Amniotic epithelial cell (primary cell): Measurements from ENCODE around the gene SPAG4.

Experiments
- DNase-seq: peaks from one replicate; pipeline ENCODE4 v3.0.0-alpha.2; 2010; ENCODE audit warnings: low read depth

The SPAG4 gene

DNA sequence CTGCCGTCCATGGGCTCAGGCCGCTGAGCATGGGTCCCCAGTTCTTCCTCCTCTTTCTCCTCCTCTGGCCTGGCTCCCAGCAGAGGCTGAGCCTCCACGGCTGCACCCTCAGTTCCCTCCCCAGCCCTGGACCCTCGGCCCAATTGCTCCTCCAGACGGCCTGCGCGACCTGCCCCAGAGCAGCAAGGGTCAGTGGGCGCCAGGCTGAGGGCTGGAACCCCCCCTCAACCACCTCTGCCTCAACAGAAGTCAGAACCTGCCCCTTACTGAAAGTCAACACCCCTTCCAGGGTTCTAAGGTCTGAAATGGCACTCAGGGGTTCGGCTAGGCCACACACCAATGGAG lies 15.9 kb upstream of the SPAG4 start:
- DNase-seq: no peak

DNA sequence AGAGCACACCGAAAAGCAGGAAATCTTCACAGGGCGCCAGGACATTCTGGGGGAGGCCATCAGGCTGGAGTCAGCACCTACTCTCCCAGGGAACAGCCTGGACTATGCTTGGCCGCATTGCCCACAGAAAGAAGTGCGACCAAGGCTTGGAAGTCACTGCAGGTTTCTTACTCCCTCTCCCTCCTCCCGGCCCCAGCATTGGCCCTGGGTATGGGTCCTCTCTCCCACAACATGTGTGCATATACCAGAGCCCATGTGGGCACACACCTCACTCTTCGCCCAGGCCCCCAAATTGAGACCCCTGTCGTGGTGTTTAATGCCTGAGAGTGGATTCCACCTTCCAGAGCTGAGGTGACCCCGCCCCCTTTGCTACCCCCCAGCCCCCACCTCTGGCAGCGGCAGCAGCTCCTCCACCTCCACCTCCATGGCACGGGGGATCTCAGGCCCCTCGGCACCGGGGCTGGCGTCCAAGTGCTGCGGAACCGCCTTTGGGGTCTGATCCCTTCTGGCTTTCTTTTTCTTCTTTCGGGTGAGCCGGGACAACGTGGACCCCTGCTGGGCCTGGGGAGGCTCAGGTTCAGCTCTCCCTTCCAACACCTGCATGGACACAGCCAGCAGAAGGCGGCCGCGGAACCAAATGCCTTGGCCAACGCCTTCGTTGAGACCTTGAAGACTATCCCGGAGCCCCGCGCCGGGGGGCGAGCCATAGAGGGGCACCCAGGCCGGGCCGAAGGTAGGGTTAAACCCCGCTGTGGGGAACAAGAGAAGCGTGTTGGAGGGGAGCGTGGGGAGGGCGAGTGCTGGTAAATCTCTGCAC lies 15.2 kb upstream of the SPAG4 start:
- DNase-seq: no peak

DNA sequence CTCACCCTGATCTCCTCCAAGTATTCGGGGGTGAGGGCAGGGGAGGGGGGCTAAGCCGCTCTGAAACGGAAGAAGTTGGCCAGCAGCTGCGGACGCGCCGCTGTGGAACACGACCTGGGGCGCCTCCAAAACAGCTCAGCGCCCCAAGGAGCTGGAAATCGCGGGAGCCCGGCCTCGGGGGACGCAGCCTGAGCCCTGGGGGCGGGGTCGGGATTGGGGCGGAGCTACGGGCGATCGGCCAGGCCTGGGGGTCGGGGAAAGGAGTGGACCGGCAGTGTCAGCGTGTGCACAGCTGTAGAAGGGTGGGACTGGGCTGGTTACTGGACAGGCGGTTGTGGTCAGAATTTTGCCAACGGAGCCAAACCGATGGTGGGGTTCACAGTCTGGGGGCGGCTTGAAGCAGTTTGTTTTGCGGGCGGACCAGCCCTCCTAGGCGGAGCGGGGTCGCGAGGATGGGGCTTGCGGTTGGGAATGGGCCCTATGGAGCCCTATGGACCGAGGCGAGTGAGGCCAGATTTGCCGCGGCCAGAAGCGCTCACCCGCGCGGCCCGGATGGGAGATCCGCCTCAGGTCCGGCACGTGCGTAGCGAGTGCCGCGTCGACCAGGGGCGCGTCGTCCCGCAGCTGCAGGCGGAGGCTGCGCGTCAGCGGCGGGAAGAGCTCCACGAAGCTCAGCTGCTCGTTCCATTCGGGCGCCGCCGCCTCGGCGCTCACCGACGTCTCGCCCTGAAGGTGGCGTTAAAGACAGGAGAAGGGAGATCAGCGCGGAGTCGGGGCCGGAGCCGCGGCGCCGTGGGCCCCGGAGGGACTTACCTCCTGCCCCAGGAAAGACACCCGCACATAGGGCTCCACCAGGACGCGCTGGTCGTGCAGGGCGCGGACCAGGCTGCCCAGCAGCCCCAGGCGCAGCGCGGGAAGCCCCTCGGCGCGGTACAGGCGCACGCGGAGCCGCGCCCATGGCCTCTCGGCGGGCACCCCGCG lies 14.3 kb upstream of the SPAG4 start:
- DNase-seq: peak; percentile 65

DNA sequence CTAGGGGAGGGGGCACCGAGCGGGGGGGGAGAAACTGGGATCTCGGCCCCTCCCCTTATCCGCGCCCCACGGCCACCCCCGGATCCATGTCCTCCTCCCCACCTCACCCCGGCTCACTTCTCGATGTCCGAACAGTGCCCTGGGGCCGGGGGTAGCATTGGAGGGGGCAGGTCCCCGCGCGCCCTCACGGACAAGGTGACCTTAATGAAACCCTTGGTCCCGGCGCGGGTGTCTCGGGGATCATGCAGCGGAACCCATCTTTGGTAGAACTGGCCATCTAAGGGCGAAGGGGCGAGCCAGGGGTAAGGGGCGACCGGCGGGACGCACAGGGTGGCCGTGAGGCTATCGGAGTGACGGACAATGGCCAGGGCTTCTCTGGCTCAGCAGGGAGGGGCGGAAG lies 13.6 kb upstream of the SPAG4 start:
- no peak for DNase-seq

DNA sequence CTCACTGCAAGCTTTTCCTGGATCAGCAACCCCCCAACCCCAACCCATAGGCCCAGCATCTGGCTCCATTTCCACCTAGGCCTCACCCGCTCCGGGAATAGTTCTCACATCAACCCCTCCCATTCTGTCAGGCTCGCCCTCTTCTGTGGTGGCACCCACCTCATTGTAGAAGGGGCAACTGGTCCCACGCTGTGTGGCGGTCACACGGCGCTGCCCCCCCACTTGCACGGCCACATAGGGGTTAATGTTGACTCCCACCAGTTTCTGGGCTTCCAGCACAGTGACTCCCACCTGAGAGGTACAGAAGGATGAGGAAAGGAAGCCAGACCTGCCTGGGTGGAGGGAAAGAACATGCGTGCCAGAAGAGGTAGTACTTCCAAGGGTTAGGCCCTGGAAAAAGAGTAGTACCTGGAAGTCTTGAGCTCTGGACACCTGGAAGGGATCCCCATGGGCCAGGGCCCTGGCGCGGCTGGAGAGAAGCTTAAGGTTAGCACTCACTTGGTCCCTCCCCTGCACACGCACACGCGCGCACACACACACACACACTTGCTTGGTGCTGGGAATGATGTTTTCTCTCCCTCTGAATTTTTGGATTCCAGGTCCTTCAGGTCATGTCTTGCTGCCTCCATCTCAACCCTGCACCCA lies 12.7 kb upstream of the SPAG4 start:
- no peak for DNase-seq

DNA sequence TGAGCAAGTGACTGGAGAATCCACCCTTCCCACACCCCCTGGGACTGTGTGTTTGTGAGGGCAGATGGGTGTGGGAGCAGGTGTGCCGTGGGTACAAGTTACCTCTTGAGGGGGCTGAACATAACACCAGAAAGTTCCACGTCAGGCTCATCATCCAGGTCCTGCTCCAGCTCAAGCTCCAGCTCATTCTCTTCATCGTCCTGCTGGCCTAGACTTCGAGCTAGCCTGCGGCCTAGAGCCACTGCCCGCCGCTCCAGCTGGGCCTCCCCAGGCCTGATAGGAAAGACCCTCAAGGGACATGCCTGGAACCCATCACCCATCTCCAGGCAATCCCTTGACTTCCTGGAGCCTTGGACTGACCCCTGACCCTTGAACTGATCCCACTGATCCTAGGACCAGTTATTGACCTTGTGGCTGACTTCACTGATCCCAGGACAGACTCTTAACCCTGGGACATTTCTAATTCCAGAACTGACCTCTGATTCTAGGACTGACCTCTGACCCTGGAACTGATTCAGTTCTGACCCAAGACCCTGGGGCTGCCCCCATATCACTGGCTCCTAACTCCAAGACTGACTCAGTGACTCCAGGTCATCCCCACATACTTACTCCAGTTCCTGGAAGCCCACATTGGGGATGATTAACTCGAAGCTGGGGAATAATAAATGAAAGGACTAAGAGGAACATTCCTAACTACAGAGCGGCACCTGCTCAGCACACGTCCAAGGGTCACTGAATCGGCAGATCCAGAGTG lies 11.8 kb upstream of the SPAG4 start:
- DNase-seq: no peak

DNA sequence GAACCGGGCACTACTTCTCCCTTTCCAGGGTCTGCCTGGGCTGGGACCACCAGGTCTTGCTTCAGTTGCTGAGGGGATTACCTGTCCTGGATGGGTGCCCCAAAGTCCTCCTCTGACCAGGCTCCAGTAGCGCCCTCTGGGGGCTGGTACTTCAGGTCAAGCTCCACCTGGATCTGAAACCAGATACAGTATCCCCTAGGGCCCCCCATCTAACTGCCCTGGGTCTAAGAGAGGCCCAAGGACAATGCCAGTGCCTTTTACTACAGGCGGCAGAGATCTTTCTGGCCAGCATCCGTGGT lies 11.2 kb upstream of the SPAG4 start:
- DNase-seq: peak; percentile 15

DNA sequence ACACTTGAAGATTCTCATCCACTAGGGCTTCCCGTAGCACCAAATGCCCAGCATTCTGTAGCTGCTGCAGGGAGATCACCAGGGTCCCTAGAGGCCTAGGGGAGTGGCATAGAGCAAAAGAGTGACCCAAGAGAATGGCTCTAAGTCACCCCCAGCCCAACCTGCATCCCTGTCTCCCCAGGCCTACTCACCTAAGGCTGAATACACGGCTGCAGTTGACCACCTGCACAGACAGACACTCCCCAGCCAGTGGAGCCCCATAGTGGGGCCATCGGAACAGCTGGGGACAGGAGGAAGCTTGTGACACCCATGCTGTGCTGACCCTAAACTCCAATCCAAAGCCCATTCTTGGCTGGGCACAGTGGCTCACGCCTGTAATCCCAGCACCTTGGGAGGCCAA lies 9.5 kb upstream of the SPAG4 start:
- DNase-seq: no peak

DNA sequence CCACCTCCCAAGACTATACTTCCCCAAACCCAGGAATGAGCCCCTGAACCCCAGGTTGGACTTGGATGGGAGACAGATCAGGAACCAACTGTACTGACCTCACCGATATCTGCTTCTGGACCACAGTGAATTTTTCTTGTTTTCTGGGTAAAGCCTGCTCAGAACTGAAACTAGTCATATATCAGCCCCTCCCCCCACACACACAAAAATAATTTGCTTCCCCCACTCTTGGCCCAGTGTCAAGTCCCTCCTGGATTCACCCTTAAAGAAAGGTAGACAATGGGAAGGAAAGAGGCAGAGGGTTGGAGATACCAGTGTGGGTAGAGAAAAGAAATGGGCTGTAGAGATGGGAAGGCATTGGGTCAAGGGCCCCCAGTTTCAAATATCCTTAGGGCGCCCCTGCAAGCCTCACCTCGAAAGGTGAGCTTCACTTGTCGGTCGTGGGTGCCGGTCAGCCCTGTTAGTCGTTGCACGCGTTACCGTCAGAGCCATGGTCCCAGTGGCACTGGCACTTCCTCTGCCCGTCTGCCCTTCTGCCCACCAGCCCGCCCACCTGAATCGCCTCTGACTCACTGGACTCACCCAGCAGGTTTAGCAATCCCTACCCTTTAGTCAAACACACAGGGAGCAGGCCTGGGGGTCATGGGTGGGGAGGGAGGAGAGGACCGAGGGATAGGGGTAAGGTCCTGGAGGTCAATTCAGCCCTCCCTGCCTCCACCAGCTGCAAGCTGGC lies 8.5 kb upstream of the SPAG4 start:
- no peak for DNase-seq

DNA sequence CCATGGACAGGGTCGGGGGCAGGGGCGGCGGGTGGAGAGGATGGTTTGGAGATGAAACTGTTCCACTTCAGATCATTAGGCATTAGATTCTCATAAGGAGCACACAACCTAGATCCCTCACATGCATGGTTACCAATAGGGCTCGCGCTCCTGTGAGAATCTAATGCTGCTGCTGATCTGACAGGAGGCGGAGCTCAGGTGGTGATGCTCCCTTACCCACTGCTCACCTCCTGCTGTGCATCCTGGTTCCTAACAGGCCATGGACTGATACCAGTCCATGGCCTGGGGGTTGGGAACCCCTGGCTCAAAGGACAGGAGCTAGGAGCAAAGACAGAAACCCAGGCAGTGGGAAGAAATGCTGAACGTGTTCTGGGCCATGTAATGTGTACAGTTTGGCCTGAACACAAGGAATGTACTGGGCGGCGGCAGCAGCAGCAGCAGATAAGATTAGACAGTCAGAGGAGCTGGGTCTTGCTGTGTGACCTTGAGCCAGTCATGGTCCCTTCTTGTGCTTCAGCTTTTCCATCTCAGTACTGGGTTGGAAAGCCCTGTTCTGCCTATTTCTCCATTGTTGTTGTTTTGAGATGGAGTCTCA lies 4.7 kb upstream of the SPAG4 start:
- peak; percentile 41 for DNase-seq

DNA sequence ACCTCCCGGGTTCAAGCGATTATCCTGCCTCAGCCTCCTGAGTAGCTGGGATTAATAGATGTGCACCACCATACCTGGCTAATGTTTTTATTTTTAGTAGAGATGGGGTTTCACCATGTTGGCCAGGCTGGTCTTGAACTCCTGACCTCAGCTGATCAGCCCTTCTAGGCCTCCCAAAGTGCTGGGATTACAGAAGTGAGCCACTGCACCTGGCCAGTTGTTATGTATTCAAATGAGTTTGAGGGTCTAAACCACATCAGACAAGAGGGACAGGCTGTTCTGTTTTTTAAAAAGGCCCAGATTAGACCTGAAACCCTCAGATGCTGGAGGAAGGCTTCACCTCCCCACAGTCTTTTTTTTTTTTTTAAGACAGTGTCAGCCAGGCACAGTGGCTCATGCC lies 4.1 kb upstream of the SPAG4 start:
- no peak for DNase-seq

DNA sequence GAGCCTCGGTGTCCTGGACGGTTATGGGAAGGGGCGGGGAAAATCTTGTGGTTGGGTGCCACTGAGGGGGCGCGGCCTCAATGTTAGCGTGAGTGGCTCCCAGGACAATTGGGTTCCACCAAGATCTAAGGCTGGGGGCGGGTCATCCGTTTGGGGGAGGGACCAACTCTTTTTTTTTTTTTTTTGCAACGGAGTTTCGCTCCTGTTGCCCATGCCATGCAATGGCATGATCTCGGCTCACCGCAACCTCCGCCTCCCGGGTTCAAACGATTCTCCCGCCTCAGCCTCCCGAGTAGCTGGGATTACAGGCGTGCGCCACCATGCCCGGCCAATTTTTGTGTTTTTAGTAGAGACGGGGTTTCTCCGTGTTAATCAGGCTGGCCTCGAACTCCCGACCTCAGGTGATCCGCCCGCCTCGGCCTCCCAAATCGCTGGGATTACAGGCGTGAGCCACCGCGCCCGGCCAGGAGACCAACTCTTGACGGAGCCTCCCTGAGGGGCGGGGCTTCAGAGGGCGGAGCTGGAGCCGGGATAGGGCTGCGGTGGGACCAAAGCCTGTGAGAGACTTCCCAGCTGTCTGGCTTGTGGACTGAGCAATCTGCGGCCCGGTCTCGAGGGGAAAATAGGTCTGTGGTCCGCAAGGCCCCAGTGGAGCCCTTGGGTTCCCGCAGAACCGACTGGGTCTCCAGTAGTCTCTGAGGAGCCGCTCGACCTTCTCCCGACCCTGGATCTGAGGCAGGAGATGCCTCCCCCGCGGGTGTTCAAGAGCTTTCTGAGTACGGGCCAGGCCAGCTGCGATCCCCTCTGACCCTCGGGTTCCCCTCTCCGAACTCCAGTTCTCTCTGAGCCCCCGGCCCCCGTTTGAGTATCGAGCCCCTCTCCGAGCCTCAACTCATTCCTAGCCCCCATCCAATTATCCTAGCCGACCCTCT lies 1.1 kb downstream of the SPAG4 start:
- peak; percentile 99 for DNase-seq

DNA sequence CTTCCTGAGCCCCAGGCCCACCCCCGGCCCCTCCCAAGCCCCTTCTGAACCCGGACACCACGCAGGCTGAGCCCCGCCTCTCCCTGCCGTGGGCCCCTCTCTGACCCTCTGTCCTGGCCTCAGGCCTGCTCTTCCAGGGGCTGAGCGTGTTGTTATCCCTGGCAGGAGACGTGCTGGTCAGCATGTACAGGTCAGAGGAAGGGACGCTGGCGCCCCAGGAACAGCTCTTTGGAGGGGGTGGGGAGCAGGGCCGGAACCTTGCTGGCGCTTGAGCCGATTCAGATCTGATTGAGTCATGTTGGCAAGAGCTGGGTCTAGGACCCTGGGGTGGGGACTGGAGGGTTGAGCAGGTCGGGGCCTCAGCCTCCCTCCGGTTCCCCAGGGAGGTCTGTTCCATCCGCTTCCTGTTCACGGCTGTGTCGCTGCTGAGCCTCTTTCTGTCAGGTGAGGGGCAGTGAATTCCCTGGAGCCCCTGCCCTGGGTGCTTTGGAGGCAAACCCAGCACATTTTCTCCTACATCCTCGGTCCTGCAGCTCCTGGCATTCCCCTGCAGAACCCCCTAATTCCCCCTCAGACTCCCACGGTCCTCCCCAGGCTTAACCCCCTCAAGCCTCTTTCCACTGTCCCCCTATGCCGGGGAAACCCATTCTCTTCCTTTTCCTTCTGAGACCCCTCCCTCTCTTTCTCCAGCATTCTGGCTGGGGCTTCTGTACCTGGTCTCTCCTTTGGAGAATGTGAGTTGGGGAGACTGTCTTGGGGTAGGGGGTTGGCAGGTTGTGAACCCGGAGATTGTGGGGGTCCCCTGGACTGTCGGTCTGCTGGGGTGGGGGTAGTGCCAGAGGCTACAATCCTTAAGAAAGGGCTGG lies 2.0 kb downstream of the SPAG4 start:
- peak; percentile 60 for DNase-seq

DNA sequence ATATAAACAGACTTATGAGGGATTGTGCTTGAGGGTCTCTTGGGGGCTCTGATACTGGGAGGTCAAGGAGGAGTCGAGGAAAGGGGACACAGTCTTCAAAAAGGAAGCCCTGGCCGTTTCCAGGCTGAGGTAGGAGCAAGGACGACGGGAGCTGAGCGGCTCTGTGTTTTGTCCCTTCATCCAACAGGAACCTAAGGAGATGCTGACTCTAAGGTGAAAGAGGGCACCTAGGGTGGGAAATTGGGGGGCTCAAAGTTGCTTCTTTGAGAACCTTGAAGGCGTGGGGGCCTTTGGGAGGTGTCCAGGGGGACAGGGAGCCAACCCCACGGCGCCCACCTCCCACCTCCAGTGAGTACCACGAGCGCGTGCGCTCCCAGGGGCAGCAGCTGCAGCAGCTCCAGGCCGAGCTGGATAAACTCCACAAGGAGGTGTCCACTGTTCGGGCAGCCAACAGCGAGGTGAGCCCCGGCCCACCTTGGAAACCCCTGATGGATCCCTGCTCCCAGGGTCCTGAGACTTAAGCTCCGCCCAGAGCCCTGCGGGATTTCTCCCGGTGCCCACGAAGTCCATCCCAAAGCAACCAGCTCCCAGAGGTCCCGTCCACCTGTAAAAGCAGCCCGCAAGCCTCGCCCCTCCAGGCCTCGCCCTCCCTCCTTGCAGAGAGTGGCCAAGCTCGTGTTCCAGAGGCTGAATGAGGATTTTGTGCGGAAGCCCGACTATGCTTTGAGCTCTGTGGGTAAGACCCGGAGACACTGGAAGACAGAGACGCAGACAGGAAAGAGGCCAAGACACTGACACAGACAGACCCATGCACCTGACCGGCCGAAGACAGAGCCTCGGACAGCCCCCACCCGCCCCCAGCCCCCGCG lies 2.9 kb downstream of the SPAG4 start:
- no peak for DNase-seq

DNA sequence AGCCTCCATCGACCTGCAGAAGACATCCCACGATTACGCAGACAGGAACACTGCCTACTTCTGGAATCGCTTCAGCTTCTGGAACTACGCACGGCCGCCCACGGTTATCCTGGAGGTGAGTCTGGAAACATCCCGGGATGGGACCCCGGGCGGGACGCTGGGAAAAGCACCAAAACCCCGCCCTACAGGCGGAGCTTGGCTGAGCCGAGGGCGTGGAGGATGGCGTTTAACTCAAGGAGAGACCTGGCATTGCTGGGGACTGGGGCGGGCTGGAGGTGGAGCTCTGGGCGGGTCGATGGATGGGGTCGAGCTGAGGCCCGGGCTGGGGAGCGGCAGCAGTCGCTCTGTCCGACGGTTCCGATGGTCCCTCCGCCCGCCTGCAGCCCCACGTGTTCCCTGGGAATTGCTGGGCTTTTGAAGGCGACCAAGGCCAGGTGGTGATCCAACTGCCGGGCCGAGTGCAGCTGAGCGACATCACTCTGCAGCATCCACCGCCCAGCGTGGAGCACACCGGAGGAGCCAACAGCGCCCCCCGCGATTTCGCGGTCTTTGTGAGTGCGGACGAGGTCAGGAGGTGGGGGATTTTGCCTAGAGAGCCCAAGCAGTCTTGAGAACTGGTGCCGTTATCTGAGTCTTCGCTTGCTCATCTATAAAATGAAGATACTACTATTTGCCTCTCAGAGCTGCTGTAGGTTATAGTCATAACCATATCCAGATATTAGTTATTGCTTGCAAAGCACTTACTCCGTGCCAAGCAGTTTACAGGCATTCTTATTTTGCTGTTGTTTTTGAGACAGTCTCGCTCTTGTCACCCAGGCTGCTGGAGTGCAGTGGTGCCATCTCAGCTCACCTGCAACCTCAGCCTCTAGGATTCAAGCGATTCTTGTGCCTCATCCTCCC lies 3.8 kb downstream of the SPAG4 start:
- DNase-seq: peak; percentile 77

DNA sequence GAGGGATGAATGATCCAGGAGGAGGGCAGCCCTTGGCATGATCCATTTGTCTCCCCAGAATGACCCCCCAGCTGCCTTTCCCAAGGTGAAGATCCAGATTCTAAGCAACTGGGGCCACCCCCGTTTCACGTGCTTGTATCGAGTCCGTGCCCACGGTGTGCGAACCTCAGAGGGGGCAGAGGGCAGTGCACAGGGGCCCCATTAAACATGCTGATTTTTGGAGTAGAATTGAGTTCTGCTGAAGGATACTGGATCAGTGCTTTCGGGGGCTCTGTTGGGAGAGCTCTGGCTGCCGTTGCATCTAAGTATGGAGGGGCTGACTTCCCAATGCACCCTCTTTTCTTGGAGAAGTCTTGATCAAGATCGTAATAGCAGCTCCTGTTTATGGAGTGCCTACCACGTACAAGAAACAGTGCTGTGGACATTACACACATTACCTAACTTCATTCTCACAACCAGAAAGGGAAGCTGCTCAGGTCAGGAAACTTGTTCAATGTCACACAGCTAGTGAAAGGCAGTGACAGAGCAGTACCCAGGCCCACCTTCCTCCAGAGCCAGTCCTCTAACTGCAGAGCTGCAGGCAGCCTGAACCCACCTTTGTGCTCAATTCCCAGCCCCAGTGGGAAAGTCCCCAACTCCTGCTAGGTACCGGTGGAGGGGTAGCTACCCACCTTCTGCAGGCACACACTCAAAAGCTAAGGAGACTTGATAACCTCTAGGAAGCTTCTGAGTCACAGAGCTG lies 5.4 kb downstream of the SPAG4 start:
- no peak for DNase-seq
